Measurements from ENCODE around the gene CERS6.

DNA sequence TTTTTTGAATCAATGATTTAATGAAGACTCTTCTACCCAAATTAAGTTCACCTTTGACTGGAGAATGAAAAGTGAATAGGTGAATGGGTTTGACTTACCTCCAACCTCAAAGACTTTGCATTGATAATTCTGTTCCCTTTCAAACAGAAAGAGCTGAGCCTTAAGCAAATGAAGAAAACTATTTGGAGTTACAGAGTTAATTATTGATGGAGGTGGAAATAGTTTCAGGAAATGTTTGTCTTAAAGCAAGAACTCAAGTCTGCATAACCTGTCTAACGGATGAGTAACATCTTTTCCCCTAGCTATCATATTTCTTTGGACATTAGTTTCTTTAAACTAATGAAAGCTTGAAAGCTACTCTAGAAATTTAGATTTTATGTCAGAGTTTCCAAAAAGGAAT lies 166.5 kb downstream of the CERS6 start:
- TF ChIP-seq GATA2 (IDR thresholded peaks at IDR 0.05; ENCODE audit: low read depth, low read length) (no peak), GATA3 (IDR thresholded peaks at IDR 0.05; ENCODE audit: low read depth, low read length) (no peak)
